Measurements from ENCODE around the gene C19orf12.

The C19orf12 gene

GRCh38 chr19:29714953-29715700, at the start of gene C19orf12:
Gene C19orf12 (minus strand): TSS chr19:29715261. CDS start chr19:29708413, 6,848 bp downstream.
- in situ Hi-C loops (cut with MboI; ENCODE audit: low sequenced_read_pairs), result no loop called here
- no peaks in the 10 kb centered on the region for H3K9me3 ChIP-seq
- H3K4me3 ChIP-seq, result peak within 1 kb of the TSS; percentile 70
- H3K4me1 ChIP-seq, result peaks cover 15% of the 10 kb centered on the region
- no peaks in the 10 kb centered on the region for H3K27me3 ChIP-seq (ENCODE audit: low read depth)
- H3K36me3 ChIP-seq (replicated peaks), result no peaks in the 10 kb centered on the region
- DNase-seq (ENCODE audit: low spot score in 2 of 2), result peak; percentile 58 to 79

DNA sequence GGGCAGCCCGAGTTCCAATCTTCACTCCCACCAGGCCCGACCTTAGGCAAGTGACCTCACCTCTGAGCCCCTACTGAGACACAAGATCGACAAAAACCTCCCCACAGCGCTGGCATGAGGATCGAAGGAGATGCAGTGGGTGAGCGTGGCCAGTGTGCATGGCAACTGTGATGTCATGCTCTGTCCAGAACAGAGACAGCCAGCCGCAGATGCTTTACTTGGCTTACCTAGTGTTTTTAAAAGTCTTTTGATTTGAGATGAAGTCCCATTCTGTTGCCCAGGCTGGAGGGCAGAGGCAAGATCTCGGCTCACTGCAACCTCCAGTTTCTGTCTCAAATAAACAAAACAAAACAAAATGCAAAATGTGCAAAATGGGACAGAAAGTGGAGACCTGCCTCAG, 49.3 kb upstream of the C19orf12 start:
- no peak for DNase-seq (ENCODE audit: low spot score in 2 of 2)
- Histone ChIP-seq H3K36me3 (replicated peaks) (no peaks in the 10 kb centered on the region), H3K9me3 (no peaks in the 10 kb centered on the region), H3K4me3 (no peak overlapping the region), H3K4me1 (peaks cover 8% of the 10 kb centered on the region), H3K27me3 (ENCODE audit: low read depth) (no peaks in the 10 kb centered on the region)
- in situ Hi-C loops (cut with MboI; ENCODE audit: low sequenced_read_pairs), result no loop called here

DNA sequence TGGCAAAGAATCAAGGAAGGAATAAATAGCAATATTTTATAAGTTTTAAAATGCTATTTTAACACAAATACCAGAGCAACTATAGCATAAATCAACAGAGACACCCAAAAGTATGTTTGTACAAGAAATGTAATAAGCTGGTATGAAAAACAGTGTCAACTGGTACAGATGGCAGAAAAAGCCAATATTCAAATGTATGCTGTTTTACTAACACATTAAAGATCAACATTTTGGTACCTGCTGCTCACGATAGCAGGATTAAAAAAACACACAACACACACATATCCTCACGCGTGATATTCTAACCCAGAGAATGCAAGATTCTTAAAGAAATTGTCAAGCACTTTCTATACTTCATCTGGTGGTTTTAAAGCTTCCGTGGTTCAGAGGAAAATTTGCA, 48.1 kb upstream of the C19orf12 start:
- Histone ChIP-seq H3K27me3 (ENCODE audit: low read depth) (no peaks in the 10 kb centered on the region), H3K4me1 (peaks cover 8% of the 10 kb centered on the region), H3K4me3 (no peak overlapping the region), H3K36me3 (replicated peaks) (no peaks in the 10 kb centered on the region), H3K9me3 (no peaks in the 10 kb centered on the region)
- in situ Hi-C loops (cut with MboI; ENCODE audit: low sequenced_read_pairs), result no loop called here
- DNase-seq (ENCODE audit: low spot score in 2 of 2), result no peak

DNA sequence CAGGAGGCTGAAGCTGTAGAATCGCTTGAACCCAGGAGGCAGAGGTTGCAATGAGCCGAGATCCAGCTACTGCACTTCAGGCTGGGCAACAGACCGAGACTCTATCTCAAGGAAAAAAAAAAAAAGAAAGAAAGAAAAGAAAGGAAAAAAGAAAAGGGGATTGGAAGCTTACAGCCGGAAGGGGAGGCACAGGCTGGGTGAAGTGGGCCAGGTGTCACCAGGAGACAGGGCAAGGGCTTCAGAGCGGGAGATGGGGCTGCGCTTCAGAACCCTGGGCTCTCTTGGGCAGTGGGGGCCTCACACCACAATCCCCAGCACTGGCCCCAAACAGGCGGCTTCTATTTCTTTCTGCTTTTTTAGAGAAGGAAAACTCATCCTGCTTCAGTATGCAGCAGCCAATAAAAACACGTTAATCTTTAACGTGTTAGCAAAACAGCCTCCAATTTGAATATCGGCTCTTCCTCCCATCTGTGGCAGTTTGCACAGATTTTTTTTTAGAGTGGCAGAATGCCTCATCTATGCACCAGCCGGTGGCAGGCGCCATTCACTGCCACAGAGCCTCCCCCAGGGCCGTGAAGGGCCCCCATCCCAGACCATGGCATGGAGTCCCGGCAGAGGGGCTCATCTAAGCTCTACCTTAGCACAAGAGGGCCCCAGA, 46.6 kb upstream of the C19orf12 start:
- in situ Hi-C loops (cut with MboI; ENCODE audit: low sequenced_read_pairs), result no loop called here

DNA sequence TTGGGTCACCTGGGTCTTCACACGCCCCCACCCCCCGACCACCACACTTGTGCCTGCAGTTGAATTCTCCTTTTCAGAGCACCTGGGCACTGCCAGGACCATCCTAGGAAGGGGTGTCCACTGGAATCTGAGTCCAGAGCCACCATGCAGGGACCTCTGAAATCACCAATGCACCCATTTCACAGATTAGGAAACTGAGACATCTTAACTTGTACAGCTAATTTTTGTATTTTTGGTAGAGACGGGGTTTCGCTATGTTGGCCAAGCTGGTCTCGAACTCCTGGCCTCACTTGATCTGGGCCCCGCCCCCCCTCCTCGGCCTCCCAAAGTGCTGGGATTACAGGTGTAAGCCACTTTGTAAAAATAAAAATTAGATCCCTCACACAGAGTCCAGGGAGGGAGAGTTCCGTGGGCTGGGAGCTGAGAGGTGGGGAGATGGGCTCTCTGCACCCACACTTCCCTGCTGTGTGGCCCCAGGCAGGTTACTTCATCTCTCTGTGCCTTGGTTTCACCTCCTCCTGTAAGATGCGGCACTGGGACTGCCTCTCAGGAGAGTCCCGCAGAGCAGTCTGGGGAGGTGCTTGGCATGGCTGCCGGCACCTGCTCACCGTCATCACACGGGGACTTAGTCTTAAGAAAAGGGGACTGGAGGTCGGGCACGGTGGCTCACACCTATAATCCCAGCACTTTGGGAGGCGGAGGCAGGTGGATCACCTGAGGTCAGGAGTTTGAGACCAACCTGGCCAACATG, 45.9 kb upstream of the C19orf12 start:
- peaks cover 8% of the 10 kb centered on the region for H3K4me1 ChIP-seq
- in situ Hi-C loops (cut with MboI; ENCODE audit: low sequenced_read_pairs), result no loop called here
- no peaks in the 10 kb centered on the region for H3K27me3 ChIP-seq (ENCODE audit: low read depth)
- no peak for DNase-seq (ENCODE audit: low spot score in 2 of 2)
- no peaks in the 10 kb centered on the region for H3K9me3 ChIP-seq
- no peak overlapping the region for H3K4me3 ChIP-seq
- H3K36me3 ChIP-seq (replicated peaks), result no peaks in the 10 kb centered on the region

More for the DNA sequence above, 46.6 kb upstream of the C19orf12 start:
- no peak overlapping the region for H3K4me3 ChIP-seq
- H3K4me1 ChIP-seq, result peaks cover 8% of the 10 kb centered on the region
- H3K36me3 ChIP-seq (replicated peaks), result no peaks in the 10 kb centered on the region
- no peaks in the 10 kb centered on the region for H3K27me3 ChIP-seq (ENCODE audit: low read depth)
- DNase-seq (ENCODE audit: low spot score in 2 of 2), result no peak
- no peaks in the 10 kb centered on the region for H3K9me3 ChIP-seq

GRCh38 chr19:29759359-29759758, 44.3 kb upstream of the C19orf12 start:
- Histone ChIP-seq H3K4me1 (peaks cover 8% of the 10 kb centered on the region), H3K9me3 (no peaks in the 10 kb centered on the region), H3K27me3 (ENCODE audit: low read depth) (no peaks in the 10 kb centered on the region), H3K4me3 (no peak overlapping the region), H3K36me3 (replicated peaks) (no peaks in the 10 kb centered on the region)
- DNase-seq (ENCODE audit: low spot score in 2 of 2), result no peak
- in situ Hi-C loops (cut with MboI; ENCODE audit: low sequenced_read_pairs), result no loop called here

GRCh38 chr19:29758863-29759262, 43.8 kb upstream of the C19orf12 start:
- peaks cover 8% of the 10 kb centered on the region for H3K4me1 ChIP-seq
- H3K4me3 ChIP-seq, result no peak overlapping the region
- in situ Hi-C loops (cut with MboI; ENCODE audit: low sequenced_read_pairs), result no loop called here
- no peaks in the 10 kb centered on the region for H3K36me3 ChIP-seq (replicated peaks)
- DNase-seq (ENCODE audit: low spot score in 2 of 2), result no peak
- no peaks in the 10 kb centered on the region for H3K9me3 ChIP-seq
- H3K27me3 ChIP-seq (ENCODE audit: low read depth), result no peaks in the 10 kb centered on the region

DNA sequence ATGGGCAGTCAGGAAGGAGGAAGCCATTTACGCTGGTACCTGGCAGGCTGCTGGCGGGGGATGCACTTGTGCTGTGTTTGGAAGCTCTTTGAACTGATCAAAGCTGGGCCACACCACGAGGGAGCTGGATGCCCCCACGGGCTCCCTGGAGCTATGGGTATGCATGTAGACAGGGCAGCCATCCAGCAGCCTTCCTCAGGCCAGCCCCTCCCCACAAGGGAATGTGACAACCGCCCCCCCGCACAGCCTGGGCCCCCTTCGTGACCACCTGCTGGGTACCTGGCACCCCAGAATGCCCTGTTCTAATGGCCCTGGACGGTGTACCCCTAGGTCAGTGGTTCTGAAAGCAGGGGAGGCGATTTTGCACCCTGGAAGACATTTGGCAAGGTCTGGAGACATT, 42.5 kb upstream of the C19orf12 start:
- H3K36me3 ChIP-seq (replicated peaks), result no peaks in the 10 kb centered on the region
- peaks cover 8% of the 10 kb centered on the region for H3K4me1 ChIP-seq
- H3K4me3 ChIP-seq, result no peak overlapping the region
- in situ Hi-C loops (cut with MboI; ENCODE audit: low sequenced_read_pairs), result no loop called here
- H3K27me3 ChIP-seq (ENCODE audit: low read depth), result no peaks in the 10 kb centered on the region
- DNase-seq (ENCODE audit: low spot score in 2 of 2), result no peak
- no peaks in the 10 kb centered on the region for H3K9me3 ChIP-seq

- no peak for DNase-seq (ENCODE audit: low spot score in 2 of 2)
- H3K9me3 ChIP-seq, result no peaks in the 10 kb centered on the region
- no peaks in the 10 kb centered on the region for H3K4me1 ChIP-seq
- in situ Hi-C loops (cut with MboI; ENCODE audit: low sequenced_read_pairs), result no loop called here
- no peaks in the 10 kb centered on the region for H3K27me3 ChIP-seq (ENCODE audit: low read depth)
- H3K36me3 ChIP-seq (replicated peaks), result no peaks in the 10 kb centered on the region
- H3K4me3 ChIP-seq, result no peak overlapping the region
These were observed 38.9 kb upstream of the C19orf12 start for GRCh38 chr19:29753934-29754305.

DNA sequence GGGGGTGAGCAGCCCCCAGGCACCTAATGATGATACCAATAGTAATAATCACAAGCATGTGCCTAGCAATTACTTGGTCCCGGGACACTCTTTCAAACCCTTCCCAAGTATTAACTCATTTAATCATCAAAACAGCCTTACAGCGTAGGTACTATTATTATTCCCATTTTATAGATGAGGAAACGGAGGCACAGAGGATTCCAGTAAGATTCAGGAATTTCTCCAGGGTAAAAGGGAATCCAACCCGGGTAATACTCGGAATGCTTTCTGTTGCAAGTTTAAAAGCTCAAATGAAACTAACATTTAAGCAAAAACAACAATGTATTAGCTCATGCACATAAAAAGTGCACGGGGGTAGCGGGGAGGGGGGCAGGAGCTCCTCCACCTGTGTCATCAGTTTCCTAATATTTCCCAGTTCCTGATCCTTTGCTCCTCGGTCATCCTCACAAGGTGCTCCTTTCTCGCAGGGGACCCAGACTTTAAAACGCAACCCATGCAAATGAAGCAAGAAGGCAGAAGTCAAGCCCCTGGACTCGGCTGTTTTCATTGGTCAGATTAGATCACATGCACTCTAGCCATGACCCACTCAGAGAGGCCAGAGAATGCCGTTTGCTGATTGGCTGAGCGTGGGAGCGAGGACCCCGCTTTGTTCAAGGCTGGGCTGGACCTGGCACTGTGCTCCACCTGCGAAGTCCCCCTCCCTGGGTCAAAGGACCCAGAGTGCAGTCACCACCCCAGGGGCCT, 38.3 kb upstream of the C19orf12 start:
- Histone ChIP-seq H3K36me3 (replicated peaks) (no peaks in the 10 kb centered on the region), H3K27me3 (ENCODE audit: low read depth) (no peaks in the 10 kb centered on the region), H3K4me1 (no peaks in the 10 kb centered on the region), H3K4me3 (no peak overlapping the region), H3K9me3 (no peaks in the 10 kb centered on the region)
- DNase-seq (ENCODE audit: low spot score in 2 of 2), result no peak
- in situ Hi-C loops (cut with MboI; ENCODE audit: low sequenced_read_pairs), result no loop called here

DNA sequence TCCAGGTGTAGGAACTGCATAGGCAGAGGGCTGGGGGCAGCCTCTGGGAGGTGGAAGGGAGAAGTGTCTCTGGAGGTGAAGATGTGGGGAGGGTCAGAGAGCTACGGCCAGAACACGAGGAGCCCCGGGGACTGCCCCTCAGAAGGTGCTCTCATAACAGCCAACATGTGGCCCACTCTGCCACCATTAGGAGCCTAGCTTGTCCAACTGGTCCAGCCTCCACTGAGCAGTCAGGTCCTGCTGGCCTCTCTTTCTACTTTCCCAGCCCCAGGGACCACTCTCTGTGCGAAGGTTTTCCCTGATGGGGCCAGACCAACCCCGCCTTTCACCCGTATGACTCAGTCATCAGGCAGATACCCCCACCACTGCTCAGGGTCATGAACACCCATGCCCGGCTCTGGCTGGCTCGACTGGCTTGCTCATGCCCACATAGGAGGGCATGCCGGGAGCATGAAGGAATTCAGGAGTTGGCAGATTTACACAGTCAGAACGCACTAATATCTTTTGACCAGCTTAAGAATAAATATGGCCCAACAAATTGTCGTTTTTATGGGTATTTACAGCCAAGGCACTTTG, 37.5 kb upstream of the C19orf12 start:
- Histone ChIP-seq H3K27me3 (ENCODE audit: low read depth) (no peaks in the 10 kb centered on the region), H3K36me3 (replicated peaks) (no peaks in the 10 kb centered on the region), H3K9me3 (no peaks in the 10 kb centered on the region), H3K4me1 (no peaks in the 10 kb centered on the region), H3K4me3 (no peak overlapping the region)
- no peak for DNase-seq (ENCODE audit: low spot score in 2 of 2)
- in situ Hi-C loops (cut with MboI; ENCODE audit: low sequenced_read_pairs), result no loop called here

GRCh38 chr19:29751932-29752331, 36.9 kb upstream of the C19orf12 start:
- H3K9me3 ChIP-seq, result no peaks in the 10 kb centered on the region
- no peaks in the 10 kb centered on the region for H3K27me3 ChIP-seq (ENCODE audit: low read depth)
- DNase-seq (ENCODE audit: low spot score in 2 of 2), result no peak
- no peaks in the 10 kb centered on the region for H3K4me1 ChIP-seq
- in situ Hi-C loops (cut with MboI; ENCODE audit: low sequenced_read_pairs), result no loop called here
- H3K4me3 ChIP-seq, result no peak overlapping the region
- no peaks in the 10 kb centered on the region for H3K36me3 ChIP-seq (replicated peaks)

DNA sequence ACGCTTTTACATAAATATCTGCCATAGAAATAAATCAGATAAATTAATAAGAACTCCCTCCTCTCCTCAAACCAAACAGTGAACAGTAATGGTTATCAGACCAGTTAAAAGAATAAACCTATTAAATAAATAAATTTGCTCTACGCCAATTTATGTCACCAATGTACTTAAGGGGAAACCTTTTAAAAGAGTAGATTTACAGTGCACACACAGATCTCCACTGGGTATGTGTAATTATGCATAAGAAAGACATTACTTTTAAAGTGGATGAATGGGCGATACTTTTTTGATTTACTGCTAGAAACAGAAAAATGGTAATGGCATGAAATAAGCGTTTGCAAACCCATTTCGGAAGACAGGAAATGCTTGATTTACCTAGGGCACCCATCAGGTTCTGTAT, 34.9 kb upstream of the C19orf12 start:
- in situ Hi-C loops (cut with MboI; ENCODE audit: low sequenced_read_pairs), result no loop called here
- no peaks in the 10 kb centered on the region for H3K36me3 ChIP-seq (replicated peaks)
- no peaks in the 10 kb centered on the region for H3K4me1 ChIP-seq
- no peaks in the 10 kb centered on the region for H3K9me3 ChIP-seq
- no peak overlapping the region for H3K4me3 ChIP-seq
- no peaks in the 10 kb centered on the region for H3K27me3 ChIP-seq (ENCODE audit: low read depth)
- DNase-seq (ENCODE audit: low spot score in 2 of 2), result no peak

Measured in HAP-1 (cell line).